OCI-M2 (cell line): Measurements from ENCODE around the gene KATNAL1.

ENCODE experiments used
- DNase-seq: peaks from one replicate; lab custom pipeline; 2025; ENCODE audit not compliant: unreplicated experiment; lab: John Stamatoyannopoulos, UW

KATNAL1 gene

DNA sequence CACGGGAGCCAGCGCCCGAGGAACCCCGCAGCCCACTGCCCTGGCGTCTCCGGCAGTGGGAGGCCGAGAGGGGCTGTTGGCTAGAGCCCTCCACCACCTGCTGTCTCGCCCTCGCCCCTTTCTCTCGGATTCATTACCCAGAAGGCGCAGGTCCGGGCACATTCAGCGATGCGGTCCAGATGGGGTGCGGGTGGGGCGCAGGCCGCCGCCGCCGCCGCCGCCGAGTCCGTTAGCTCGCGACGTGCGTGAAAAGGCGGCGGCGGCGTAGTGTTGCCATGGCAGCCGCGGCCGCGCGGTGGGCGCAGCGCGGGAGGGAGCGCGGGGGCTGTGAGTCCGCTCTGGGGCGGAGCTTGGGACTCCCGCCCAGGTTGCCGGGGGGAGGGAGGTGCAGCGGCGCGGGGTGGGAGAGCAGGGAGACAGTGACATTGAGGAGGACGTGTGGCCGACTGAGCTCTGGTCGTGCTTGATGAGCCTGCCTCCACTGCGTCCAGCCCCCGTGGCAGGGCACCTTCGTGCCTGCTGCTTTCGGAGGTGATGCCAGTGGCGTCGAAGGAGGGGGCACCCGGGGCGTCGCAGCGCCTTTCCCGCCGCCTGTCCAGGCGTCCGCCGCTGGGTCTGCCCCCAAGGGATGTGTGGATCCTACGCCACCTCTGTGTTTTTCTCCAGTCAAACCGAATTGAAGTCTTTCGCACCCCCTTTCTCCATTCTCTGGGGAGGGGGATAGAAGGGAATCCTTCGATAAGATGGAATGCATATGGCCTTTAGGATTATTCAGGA, at the start of gene KATNAL1:
Gene KATNAL1, minus strand, starts transcription at position 358 of the 777 bp plus-strand sequence. CDS start 23,774 bp downstream, outside the sequence.
- no peak for DNase-seq

DNA sequence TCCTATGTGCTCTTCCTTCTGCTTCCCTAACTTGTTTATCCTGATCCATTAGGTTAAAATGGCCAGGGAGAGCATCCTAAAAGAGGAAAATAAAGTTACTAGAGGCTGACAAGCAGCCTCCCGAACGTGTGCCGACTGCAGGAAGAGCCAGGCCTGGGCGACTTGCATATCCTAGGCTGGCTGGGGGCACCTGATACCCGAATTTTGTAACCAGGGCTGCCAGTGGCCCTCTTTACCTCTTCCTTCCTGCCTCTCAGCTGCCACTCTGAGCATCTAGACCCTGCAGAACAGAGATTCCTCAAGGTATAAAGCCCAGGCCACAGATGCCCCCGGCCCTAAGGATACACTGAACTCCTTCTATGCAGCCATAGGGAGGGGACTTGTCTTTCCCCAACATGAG, 48.5 kb upstream of the KATNAL1 start:
- DNase-seq: no peak

DNA sequence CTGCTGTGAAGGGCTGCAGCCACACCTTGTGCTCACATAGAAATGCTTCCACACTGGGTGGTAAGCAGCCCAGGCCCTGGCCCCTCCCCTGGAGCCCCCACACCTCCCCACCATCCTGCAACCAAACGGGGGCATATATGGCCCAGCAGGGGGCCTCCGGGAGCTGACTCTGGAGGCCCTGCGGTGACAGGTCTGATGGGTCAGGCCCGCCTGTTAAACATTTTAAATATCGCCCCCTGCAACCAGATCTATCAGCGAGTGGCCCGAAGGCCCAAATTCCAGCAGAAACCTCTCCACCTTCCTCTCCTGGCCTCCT, 48.0 kb upstream of the KATNAL1 start:
- no peak for DNase-seq

DNA sequence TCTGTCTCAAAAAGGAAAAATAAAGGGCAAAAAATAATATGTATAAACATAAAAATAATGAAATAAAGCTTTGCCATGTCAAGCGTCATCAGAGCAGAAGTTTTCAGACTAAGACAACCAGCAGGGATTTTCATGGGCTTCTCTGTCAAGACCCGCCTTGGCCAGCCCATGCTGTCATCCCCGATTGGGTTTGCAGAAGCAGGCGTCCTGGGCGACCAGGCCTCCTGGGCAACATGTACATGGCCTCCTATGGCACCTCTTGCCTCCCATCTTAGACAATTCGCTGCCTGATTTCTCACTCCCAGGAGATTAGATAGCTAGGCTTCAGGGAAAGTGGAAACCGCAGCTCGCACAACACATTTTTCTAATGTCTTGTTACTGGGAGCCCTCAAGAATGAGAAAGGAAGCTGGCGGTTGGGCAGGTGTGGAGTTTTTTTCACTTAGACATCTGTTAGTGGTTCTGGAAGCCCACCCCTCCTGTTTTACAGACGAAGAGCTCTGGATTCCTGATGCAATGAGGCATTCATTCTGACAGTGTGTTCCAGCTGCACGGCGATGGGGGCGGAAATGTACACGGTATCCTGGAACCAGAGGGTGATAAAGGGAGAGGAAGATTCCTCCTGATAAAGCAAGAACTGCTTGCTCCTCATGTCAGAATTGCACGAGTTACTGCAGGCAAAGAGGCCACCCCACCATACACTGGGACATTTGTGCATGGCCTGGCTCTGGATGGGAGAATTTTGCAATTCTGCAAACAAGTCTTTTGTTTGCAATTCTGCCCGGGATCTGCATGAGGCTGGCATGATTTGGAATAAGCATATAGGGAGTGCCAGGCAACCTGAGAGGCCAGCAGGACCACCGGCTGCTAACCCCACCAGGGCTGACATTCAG, 47.4 kb upstream of the KATNAL1 start:
- no peak for DNase-seq

DNA sequence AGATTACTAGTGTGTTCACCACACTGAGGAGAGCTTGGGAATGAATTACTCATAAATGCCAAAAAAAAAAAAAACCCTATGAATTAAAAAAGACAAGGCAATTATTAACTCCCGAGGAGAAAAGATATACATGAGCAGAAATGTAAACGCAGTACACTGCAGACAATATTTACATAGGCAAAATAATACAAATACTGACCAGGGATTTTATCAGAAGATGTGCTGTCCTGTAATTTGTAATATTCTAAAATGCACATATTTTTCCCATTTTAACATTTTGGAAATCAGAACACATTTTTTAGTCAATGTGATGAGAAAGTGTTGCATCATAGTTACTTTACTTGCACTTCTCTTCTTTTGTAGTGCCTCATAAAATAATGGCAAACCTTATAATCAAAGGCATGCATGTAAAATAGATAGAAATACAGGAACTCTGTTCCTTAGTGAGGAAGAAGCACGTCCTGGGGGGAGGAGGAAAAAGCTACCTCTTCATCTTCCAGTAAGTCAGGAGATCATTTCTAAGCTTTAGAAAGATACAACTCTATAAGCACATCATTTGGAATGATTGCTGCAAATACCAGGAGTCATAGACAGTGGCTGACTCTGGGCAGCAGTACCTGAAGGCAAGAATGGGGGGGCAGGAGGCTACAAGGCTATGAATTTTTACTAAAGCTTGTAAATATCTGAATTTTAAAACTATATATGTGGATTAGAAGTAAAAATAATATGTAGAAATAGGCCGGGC, 46.3 kb upstream of the KATNAL1 start:
- DNase-seq: no peak

DNA sequence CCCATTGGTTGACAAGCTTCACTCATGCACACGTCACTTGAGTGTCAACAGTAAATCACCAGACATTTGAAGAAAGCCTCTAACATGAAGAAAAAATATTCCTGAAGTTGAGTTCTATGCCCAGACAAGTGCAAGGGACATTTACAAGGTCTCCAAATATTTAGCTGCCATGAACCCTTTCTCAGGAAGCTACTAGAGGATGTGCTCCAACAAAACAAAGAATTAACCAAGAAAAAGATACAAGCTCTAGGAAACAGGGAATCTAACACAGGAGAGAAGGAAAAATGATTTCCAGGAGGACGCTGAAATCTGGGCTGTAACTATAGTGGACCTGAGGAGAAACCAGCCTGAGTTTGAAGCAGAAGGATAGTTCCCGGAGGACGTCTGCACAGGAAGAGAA, 45.7 kb upstream of the KATNAL1 start:
- no peak for DNase-seq

DNA sequence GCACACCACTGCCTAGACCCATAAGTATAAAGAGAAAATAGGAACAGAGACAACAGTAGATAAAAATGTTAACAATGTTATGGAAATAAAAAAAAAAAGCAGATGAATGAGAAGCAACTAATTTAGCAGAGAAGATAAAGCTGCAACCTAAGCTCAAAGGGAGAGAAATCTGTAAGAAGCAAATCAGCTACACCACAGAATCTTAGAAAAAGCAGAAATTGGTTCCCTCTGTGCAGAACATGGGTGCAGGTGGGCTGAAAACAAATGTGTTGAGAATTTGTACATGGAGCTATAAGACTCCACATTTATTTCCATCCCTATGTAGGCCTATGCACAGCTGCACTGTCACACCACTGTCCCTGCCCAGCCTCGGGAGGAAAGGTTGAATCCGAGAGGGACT, 44.8 kb upstream of the KATNAL1 start:
- no peak for DNase-seq

DNA sequence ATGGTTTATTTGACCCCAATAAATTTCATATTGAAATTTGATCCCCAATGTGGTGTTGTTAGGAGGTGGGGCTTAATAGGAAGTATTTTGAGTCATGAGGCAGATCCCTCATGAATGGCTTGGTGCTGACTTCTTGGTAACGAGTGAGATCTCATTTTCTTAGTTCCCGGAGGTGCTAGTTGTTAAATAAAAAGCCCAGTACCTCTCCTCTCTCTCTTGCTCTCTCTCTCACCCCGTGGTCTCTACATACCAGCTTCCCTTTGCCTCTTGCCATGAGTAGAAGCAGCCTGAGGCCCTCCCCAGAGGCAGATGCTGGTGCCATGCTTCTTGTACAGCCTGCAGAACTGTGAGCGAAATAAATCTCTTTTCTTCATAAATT, 39.4 kb upstream of the KATNAL1 start:
- no peak for DNase-seq

DNA sequence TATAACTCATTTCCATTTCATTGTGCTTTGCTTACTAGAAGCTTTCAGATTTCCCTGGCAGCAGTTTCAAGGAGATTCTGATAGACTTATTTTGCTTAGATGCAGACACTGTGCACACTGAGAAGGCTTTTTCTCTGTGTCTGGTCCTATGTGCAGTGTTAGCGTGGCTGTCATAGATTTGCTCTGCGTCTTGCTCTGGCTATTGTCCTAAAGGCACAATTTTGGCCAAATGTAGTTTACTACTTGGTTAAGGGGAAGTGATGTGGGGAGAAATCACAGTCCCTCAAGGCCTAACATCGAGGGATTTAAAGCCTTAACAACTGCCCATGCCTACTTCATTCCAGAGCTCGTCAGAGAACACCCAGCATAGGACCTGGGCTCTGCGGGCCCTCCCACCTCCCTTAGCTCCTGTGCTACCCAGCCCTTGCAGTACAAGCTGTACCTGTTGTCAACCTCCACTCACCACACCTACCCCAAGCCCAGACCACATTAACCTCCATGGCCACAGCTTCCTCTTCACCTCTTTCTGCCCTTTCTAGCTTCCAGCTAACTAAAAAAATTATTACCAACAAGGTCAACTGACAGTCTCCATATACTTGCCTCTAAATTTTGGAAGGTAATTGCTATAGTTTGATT, 38.9 kb upstream of the KATNAL1 start:
- no peak for DNase-seq

DNA sequence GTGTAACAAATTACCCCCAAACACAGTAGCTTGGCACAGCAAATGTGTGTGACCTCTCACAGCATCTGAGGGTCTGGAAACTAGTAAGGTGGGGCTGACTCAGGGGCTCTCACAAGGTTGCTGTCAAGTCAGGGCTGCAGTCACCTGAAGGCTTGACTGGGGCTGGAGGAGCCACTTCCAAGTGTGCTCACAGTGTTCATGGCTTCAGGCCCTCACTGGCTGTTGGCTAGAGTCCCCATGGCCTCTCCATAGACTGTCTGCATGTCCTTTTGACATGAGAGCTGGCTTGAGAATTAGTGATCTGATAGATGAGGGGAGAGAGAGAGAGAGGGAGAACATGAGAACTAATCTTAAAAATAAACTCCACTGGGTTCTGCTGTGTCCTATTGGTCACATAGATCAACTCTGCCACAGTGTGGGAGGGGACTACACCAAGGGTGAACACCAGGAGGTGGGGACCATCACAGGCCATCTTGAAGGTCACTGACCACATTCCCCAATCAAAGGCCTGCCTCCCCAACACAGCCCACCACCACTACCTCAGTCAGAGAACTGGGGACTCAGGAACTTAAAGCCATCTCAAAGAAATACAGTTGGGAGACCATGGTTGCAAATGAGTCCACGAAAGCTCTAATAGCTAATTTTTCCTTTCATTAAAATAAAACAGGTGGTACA, 38.2 kb upstream of the KATNAL1 start:
- no peak for DNase-seq

DNA sequence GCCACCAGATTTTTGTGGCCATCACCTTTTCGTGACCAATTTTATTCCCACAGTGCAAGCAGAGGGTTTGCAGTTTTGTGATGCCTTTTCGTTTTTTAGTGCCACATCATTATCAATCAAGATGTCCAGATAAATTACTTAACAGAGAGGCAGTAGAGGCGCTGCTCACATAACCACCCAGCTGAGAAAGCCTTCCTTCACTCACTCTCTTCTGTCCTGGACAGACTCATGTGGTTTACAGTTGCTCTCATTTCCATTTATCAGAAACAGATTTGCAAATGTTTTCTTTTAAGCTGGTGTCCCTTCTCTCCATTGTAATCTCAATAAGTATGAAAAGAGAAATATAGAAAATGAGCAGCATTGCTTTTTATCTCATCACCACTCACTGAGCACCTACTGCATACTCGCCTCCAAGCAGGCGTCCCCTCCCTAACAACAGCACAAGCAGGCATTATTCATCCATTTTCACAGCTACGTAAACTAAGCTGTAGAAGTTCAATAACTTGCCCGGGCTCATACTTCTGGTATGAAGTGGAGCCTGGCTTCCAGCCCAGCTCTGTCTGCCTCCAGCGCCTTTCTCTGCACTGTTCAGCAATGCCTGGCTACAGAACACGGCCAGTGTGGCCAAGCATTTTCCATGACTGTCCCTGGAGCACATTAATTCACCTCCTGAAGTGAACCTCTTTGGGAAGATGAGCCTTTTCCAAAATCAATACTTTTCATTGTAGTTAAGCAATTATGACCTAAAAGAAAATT, 34.6 kb upstream of the KATNAL1 start:
- no peak for DNase-seq

DNA sequence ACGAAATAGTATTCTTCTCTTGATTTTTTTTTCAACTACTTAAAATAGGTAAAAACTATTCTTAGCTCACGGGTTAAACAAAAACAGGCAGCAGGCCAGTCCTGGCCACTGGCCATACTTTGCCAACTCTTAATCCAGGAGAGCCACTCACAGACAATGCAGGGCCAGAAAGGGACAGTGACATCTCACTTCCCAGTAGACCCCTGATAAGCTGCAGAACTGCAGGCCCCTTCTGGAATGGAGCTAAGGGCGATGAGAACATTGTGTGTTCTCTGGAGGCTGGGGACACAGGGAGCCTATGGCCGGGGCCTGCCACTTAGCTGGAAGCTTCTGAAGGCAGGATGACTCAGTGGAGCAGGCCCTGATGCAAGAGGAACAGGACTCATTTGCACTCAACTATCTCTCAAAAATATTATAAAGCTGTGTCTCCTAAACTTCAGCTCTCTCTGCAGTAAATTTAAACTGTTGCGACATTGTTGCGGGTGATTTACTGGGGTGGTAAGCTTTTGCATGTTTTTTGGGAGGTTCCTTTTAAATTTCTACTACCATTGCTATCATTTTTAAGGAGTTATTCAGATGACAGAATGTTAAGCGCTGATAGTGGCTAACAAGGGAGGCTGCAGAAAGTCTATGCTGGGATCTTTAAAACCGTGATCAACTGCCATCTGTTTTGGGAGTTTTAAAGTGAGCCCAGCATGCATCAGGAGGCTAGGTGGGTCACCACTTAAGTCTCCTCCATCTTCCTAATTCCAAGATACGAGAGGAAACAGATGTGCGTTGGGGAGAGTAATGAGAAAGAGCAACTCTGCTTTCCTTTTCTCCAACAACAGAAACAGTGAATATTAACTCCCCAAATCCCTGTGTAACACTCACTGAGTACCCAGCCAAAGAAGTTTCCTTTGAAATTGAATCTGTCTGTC, 33.2 kb upstream of the KATNAL1 start:
- no peak for DNase-seq

DNA sequence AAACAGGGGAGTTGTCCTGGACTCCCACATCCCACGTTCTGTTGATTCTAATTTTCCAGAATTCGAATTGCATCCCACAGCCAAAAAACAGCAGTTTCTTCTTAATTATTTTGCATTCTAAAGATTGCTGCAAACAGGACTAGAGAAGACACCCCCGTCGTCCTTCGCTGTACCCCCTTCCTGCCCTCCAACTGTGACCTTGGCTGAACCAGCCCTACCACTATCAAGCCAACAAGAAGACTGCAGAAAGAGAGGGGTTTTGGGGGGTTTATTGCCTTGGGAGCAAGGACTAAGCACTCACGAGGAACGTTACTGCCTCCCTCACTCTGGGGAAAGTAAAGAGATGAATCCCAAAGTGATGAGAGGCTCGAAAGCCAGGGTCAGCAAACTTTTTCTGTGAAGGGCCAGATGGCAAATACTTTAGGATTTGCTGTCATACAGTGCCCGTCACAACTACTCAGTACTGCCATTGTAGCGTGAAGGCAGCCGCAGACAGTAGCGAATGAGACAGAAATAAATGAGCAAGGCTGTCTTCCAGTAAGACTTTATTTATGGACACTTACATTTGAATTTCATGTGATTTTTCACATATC, 32.5 kb upstream of the KATNAL1 start:
- no peak for DNase-seq

DNA sequence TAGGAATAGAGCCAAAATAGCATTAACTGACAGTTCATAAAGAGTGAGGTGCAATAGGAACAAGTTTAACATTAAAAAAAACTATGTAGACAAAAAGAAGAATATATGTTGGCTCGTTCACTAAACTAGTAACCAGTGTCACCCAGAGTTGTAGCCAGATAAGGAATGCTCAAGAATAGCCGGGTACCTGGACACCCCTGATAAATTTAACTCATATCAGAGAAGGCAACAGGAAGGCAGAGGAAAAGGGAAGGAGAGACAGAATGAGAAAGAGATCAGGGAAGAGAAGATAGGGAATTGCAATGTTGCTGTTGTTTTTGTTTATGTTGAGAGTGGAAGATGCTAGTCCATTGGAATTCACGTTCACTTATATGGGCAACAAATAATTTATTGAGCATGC, 31.6 kb upstream of the KATNAL1 start:
- DNase-seq: no peak

DNA sequence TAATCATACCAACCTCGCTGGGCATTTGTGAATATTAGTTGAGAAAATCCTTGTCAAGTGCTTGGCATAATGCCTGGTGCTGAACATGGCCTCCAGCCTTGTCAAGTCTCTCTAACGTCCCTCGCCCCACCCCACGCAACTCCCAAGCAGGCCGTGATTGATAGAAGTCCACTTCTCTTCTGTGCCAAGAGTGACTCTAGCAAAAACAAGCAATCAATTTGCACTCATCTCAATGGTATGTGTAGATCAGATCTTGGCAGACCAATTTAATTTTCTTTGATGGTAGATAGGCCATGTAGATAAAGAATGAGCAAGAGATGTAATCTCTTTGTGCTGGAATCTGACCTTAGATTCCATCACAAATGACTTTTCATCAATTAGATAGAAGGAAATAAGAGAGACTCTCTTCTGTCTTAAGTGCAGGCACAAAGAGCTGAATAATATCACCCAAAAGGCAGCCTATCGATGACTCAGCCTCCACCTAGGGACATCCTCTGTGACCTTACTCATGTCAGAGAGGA, 31.0 kb upstream of the KATNAL1 start:
- DNase-seq: no peak

DNA sequence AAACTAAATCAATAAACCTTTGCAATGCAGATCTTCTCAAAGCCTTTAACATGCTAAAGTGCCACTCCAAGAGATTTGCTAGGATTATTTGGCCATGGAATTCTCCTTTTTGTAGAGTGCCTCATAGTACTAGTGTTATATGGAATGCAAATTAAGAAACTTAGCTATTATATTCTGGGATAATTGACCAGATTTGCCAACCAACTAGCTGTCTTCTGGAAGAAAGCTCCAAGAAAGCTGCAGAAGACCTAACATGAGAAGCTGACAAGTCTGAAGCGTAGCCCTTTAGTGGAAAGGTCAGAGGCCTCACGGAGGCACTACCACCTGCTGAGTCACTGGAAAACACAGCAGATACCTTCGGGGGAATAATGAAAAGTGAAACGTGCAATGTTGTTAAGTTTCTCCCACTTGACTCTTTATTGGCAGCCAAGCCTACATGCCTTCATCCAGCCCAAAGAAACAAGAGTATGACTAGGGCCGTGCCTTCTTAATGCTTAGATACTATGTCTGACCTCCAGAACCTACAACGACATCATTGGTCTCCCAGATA, 29.8 kb upstream of the KATNAL1 start:
- DNase-seq: no peak

DNA sequence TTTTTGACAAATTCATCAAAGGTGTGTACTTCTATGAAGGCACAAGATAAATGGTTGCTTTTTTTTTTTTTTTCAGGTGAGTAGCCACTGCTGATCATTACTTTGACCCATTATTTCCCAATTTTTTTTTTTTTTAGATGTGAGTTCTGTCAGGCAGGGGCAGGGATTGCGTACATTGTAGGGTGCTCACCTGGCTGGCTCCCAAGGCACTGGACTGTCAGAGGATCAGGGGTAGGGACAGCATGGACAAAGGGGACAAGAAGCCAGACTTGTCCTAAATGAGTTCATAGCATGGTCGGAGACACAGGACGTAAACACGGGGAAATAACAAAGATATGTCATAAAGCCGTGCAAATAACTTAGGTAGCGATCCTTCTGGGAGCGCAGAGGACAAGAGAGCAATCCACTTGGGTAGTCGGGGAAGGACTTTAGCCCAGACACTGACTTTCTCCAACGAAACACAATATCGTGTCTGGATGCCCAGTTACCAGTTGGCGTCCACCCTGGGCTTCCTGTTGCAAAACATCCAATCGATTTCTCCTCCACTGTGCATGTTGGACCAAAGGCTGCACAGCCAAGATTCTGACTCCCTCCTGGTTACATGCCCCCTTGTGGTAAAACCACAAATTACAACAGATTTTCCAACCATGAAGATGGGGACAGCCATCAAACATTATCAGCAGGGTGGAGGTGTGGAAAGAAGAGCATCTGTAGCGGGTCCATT, 27.5 kb upstream of the KATNAL1 start:
- DNase-seq: no peak
